Parathyroid adenoma (tissue), 2 donors: ENCODE results near the gene TMEM139.

Source experiments
- H2AFZ ChIP-seq: fragments of 300-600 bp; sonication (generic); one replicate; pipeline ENCODE4 v1.7.0; 2017; ENCODE audit warnings: antibody characterized with exemption, mild to moderate bottlenecking
- H3K27ac ChIP-seq: fragments of 300-600 bp; sonication (generic); one replicate; pipeline ENCODE4 v1.7.0; 2017
- H3K27me3 ChIP-seq: fragments of 300-600 bp; sonication (generic); one replicate; pipeline ENCODE4 v1.7.0; 2017; ENCODE audit warnings: low read length; ENCODE audit not compliant: control insufficient read depth, insufficient read depth
- H3K36me3 ChIP-seq: fragments of 300-600 bp; sonication (generic); one replicate; pipeline ENCODE4 v1.7.0; 2017; ENCODE audit warnings: low read length; ENCODE audit not compliant: control insufficient read depth, insufficient read depth
- H3K4me1 ChIP-seq: fragments of 300-600 bp; sonication (generic); one replicate; pipeline ENCODE4 v1.7.0; 2017; ENCODE audit warnings: control low read depth
- H3K4me2 ChIP-seq: fragments of 300-600 bp; sonication (generic); one replicate; pipeline ENCODE4 v1.7.0; 2017; ENCODE audit warnings: low read length
- H3K4me3 ChIP-seq: fragments of 300-600 bp; sonication (generic); one replicate; pipeline ENCODE4 v1.7.0; 2017; ENCODE audit warnings: low read depth, low read length
- H3K79me2 ChIP-seq: fragments of 300-600 bp; sonication (generic); one replicate; pipeline ENCODE4 v1.7.0; 2017; ENCODE audit warnings: control low read depth
- H3K9ac ChIP-seq: fragments of 300-600 bp; sonication (generic); one replicate; pipeline ENCODE4 v1.7.0; 2017; ENCODE audit warnings: mild to moderate bottlenecking
- H3K9me3 ChIP-seq: fragments of 300-600 bp; sonication (generic); one replicate; pipeline ENCODE4 v1.7.0; 2017; ENCODE audit warnings: low read length; ENCODE audit not compliant: control insufficient read depth
- CTCF ChIP-seq: fragments of 300-600 bp; sonication (generic); IDR thresholded peaks from one replicate; pipeline ENCODE4 v1.7.0; 2017; ENCODE audit warnings: antibody characterized with exemption, mild to moderate bottlenecking
- donor health status: primary hyperparathyroidism.

TMEM139 gene

GRCh38 chr7:143322760-143323633, 38.2 kb downstream of the TMEM139 start:
- H3K9me3 ChIP-seq, result no peaks in the 10 kb centered on the region
- no peak overlapping the region for H3K27ac ChIP-seq
- H2AFZ ChIP-seq, result no peak overlapping the region
- TF ChIP-seq CTCF, result no peak
- H3K27me3 ChIP-seq, result no peaks in the 10 kb centered on the region
- H3K4me3 ChIP-seq, result no peak overlapping the region
- no peak overlapping the region for H3K4me2 ChIP-seq
- no peaks in the 10 kb centered on the region for H3K36me3 ChIP-seq
- H3K4me1 ChIP-seq, result peaks cover 6% of the 10 kb centered on the region
- no peaks in the 10 kb centered on the region for H3K79me2 ChIP-seq
- no peak overlapping the region for H3K9ac ChIP-seq

GRCh38 chr7:143323653-143324052, 38.9 kb downstream of the TMEM139 start:
- Histone ChIP-seq H3K36me3 (no peaks in the 10 kb centered on the region), H3K9me3 (no peaks in the 10 kb centered on the region), H3K4me1 (peaks cover 4% of the 10 kb centered on the region), H3K27ac (no peak overlapping the region), H3K4me2 (no peak overlapping the region), H2AFZ (no peak overlapping the region), H3K4me3 (no peak overlapping the region), H3K79me2 (no peaks in the 10 kb centered on the region), H3K9ac (no peak overlapping the region), H3K27me3 (no peaks in the 10 kb centered on the region)
- TF ChIP-seq CTCF, result no peak

- H3K4me3 ChIP-seq, result no peak overlapping the region
- no peak overlapping the region for H3K4me2 ChIP-seq
- no peaks in the 10 kb centered on the region for H3K79me2 ChIP-seq
- no peak for TF ChIP-seq CTCF
- no peak overlapping the region for H2AFZ ChIP-seq
- H3K27me3 ChIP-seq, result no peaks in the 10 kb centered on the region
- H3K4me1 ChIP-seq, result no peaks in the 10 kb centered on the region
- no peaks in the 10 kb centered on the region for H3K9me3 ChIP-seq
- no peaks in the 10 kb centered on the region for H3K36me3 ChIP-seq
- no peak overlapping the region for H3K27ac ChIP-seq
- no peak overlapping the region for H3K9ac ChIP-seq
Measured at GRCh38 chr7:143325240-143325639, 40.5 kb downstream of the TMEM139 start.

- Histone ChIP-seq H3K4me2 (no peak overlapping the region), H3K36me3 (no peaks in the 10 kb centered on the region), H3K79me2 (no peaks in the 10 kb centered on the region), H3K27me3 (no peaks in the 10 kb centered on the region), H3K9ac (no peak overlapping the region), H3K9me3 (no peaks in the 10 kb centered on the region), H2AFZ (no peak overlapping the region), H3K4me1 (no peaks in the 10 kb centered on the region), H3K27ac (no peak overlapping the region), H3K4me3 (no peak overlapping the region)
- no peak for TF ChIP-seq CTCF
Measured at GRCh38 chr7:143327903-143328302, 43.1 kb downstream of the TMEM139 start.
